Measurements from ENCODE around the gene MLYCD. TPM values are rescaled to one million over a fixed set of nuclear protein-coding genes. Genes with fewer than 3 reads are reported as not detected.

The MLYCD gene
- total and polyA plus RNA-seq, 10 of the 15 experiments (the other 5 are each of a cell fraction or from before 2014, with no cell fraction given) = 0.21 to 3.7 (median 1.7) TPM

GRCh38 chr16:83856792-83857191 is 42.1 kb upstream of the MLYCD start (continued):
- no peak for TF ChIP-seq REST (IDR thresholded peaks at IDR 0.05; ENCODE audit: low read depth, low read length)
- no peak for TF ChIP-seq NFYA (IDR thresholded peaks at IDR 0.05; ENCODE audit: borderline replicate concordance, low read depth, low read length)
- no peak for TF ChIP-seq MYB (IDR thresholded peaks at IDR 0.05; ENCODE audit: borderline replicate concordance, low read depth, low read length)
- no peak for TF ChIP-seq TBL1XR1 (IDR thresholded peaks at IDR 0.05; ENCODE audit: low read depth, low read length)

GRCh38 chr16:83859265-83859664 is 39.6 kb upstream of the MLYCD start:
- SMC1A ChIA-PET (ENCODE audit: uncharacterized antibody, unreplicated experiment) = no interaction called here
- TF ChIP-seq IKZF1 (conservative IDR thresholded peaks at IDR 0.05) (no peak), SMARCA5 (IDR thresholded peaks at IDR 0.05) (no peak), NFYB (IDR thresholded peaks at IDR 0.05; ENCODE audit: insufficient read depth, low read depth, low read length) (no peak), MTA2 (IDR thresholded peaks at IDR 0.05; ENCODE audit: low read depth) (no peak), MYB (IDR thresholded peaks at IDR 0.05; ENCODE audit: borderline replicate concordance, low read depth, low read length) (no peak), ETV6 (conservative IDR thresholded peaks at IDR 0.05 in 1 of 2, IDR thresholded peaks at IDR 0.05 in 1 of 2; ENCODE audit: borderline replicate concordance in 1 of 2, low read depth in 1 of 2) (no peak), SIN3A (IDR thresholded peaks at IDR 0.05; ENCODE audit: low read depth, low read length) (no peak), SIX5 (IDR thresholded peaks at IDR 0.05; ENCODE audit: low read depth, low read length, severe bottlenecking) (no peak), NBN (IDR thresholded peaks at IDR 0.05) (no peak), NR2C1 (IDR thresholded peaks at IDR 0.05) (no peak), USF2 (IDR thresholded peaks at IDR 0.05; ENCODE audit: borderline replicate concordance, low read depth, low read length) (no peak)
- Histone ChIP-seq H3K4me3 (no peak overlapping the region), H4K20me1 (ENCODE audit: control insufficient read depth, insufficient read depth) (no peaks in the 10 kb centered on the region), H3K27me3 (replicated peaks in 1 of 2; ENCODE audit: control insufficient read depth in 2 of 2, insufficient read depth in 2 of 2, low read length in 1 of 2) (no peaks in the 10 kb centered on the region; a peak in 1 of 4 replicates), H3K36me3 (ENCODE audit: control insufficient read depth in 2 of 2, insufficient read depth in 2 of 2, low read length in 1 of 2) (no peaks in the 10 kb centered on the region), H3K4me1 (ENCODE audit: control insufficient read depth, insufficient read depth, low read length) (no peaks in the 10 kb centered on the region), H3K27ac (ENCODE audit: control insufficient read depth, insufficient read depth) (no peak overlapping the region), H3K9ac (ENCODE audit: control insufficient read depth, insufficient read depth, low read length) (no peak overlapping the region), H3K4me2 (ENCODE audit: control insufficient read depth, insufficient read depth) (no peak overlapping the region), H3K79me2 (ENCODE audit: control insufficient read depth, insufficient read depth, low read length) (no peaks in the 10 kb centered on the region), H3K9me3 (replicated peaks; ENCODE audit: control insufficient read depth, insufficient read depth, low read length) (no peaks in the 10 kb centered on the region), H2AFZ (ENCODE audit: control insufficient read depth, low read depth, low read length) (no peak overlapping the region)
- no TSS peak for BruUV-seq (replicated peaks)
- intact Hi-C loops (cut with micrococcal nuclease; ENCODE audit: unreplicated experiment) (no loop called here), in situ Hi-C loops (cut with MboI) (no loop called here)
- CTCF ChIA-PET = no interaction called here
- POLR2A ChIA-PET = no interaction called here
- FAIRE-seq (no peak), ATAC-seq (no peak), DNase-seq (ENCODE audit: low read depth, low spot score) (no peak)
- WGBS (ENCODE audit: insufficient coverage, insufficient replicate concordance, low lambda C conversion rate, missing lambda C conversion rate) = 61% methylated on average over 8 of the region's 8 CpGs
- RAD21 ChIA-PET (ENCODE audit: unreplicated experiment) = no interaction called here

Data from GM12878 (cell line).